Thoracic aorta (tissue), 2 donors: ENCODE data around the gene MAB21L1. TPM values are rescaled to one million over a fixed set of nuclear protein-coding genes. Genes with fewer than 3 reads are reported as not detected.

Experiments
- ATAC-seq: fragments of 150-250 bp; one replicate; pipeline ENCODE4 v1.8.0; 2017; ENCODE audit warnings: low read depth; ENCODE audit not compliant: insufficient number of reproducible peaks, low FRiP score
- DNase-seq: peaks from one replicate; pipeline ENCODE4 v3.0.0-alpha.2; 2020; ENCODE audit warnings: low spot score
- H3K27ac ChIP-seq, 2 donors: fragments of 200-600 bp; sonication (generic); 1 replicate in 1 of 2; 2 replicates in 1 of 2; pipeline ENCODE4 v1.5.1; 2016; ENCODE audit warnings: mild to moderate bottlenecking in 2 of 2, moderate library complexity in 2 of 2
- H3K27me3 ChIP-seq: fragments of 200-600 bp; sonication (generic); replicated peaks from 2 replicates; pipeline ENCODE4 v1.6.0; 2016; ENCODE audit warnings: mild to moderate bottlenecking; ENCODE audit not compliant: insufficient read depth
- H3K36me3 ChIP-seq: fragments of 200-600 bp; sonication (generic); one replicate; pipeline ENCODE4 v1.5.1; 2016
- H3K4me1 ChIP-seq, 2 donors: fragments of 200-600 bp; sonication (generic); 1 replicate in 1 of 2; 2 replicates in 1 of 2; pipeline versions ENCODE4 v1.5.1 to v1.6.0; 2016; ENCODE audit warnings: low read depth in 2 of 2, mild to moderate bottlenecking in 1 of 2; ENCODE audit not compliant: control insufficient read depth in 1 of 2
- H3K4me3 ChIP-seq: fragments of 200-600 bp; sonication (generic); 2 replicates; pipeline ENCODE4 v1.5.1; 2016; ENCODE audit warnings: mild to moderate bottlenecking
- H3K9me3 ChIP-seq: fragments of 200-600 bp; sonication (generic); 2 replicates; pipeline ENCODE4 v1.5.1; 2016
- total RNA-seq, 2 donors: library from RNA; depleted of rRNA; stranded (reverse); fragments of >200 nt; gene quantifications; one replicate each; pipeline versions ENCODE4 v1.1.0 to v1.2.3, GENCODE V29; 2016
- TF ChIP-seq, protein P1 (sequence below): fragments of 200-600 bp; sonication (generic); IDR thresholded peaks from one replicate; pipeline ENCODE4 v1.5.1; 2019; ENCODE audit warnings: antibody characterized with exemption

Gene MAB21L1
- total RNA-seq, 2 donors from 2014 or later: 0.63 to 1.1 TPM

DNA sequence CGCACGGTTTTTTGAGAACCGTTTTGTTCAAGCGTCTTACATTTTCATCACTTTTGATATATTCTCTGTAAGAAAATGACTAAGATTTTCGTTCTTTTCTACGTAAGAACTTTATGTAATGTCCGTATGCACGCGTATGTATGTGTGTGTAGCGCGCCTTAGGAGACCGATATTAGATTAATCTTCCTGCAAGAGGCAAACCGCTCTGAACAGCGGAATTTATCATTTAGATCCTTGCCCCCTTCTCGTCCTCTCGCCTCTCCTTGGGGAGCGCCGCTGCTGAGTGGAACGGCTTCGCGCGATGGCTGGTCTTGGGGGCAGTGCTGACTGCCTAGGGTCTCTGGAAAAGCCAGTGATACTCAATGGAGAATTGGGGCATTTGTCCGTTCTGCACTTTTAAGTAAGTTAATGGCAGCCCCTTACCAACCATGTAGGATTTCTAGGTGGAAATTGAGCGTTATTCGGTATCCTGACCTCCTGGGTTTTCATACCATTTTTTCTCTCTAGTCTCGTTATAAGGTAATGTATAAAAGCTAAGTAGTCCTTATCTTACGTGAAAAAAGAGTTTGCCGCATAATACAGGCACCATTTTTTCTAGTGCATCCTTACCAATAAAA lies 4.7 kb downstream of the MAB21L1 start:
- no peak overlapping the region for H3K27ac ChIP-seq
- TF ChIP-seq, protein P1, sequence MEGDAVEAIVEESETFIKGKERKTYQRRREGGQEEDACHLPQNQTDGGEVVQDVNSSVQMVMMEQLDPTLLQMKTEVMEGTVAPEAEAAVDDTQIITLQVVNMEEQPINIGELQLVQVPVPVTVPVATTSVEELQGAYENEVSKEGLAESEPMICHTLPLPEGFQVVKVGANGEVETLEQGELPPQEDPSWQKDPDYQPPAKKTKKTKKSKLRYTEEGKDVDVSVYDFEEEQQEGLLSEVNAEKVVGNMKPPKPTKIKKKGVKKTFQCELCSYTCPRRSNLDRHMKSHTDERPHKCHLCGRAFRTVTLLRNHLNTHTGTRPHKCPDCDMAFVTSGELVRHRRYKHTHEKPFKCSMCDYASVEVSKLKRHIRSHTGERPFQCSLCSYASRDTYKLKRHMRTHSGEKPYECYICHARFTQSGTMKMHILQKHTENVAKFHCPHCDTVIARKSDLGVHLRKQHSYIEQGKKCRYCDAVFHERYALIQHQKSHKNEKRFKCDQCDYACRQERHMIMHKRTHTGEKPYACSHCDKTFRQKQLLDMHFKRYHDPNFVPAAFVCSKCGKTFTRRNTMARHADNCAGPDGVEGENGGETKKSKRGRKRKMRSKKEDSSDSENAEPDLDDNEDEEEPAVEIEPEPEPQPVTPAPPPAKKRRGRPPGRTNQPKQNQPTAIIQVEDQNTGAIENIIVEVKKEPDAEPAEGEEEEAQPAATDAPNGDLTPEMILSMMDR: no peak
- no peak for ATAC-seq

DNA sequence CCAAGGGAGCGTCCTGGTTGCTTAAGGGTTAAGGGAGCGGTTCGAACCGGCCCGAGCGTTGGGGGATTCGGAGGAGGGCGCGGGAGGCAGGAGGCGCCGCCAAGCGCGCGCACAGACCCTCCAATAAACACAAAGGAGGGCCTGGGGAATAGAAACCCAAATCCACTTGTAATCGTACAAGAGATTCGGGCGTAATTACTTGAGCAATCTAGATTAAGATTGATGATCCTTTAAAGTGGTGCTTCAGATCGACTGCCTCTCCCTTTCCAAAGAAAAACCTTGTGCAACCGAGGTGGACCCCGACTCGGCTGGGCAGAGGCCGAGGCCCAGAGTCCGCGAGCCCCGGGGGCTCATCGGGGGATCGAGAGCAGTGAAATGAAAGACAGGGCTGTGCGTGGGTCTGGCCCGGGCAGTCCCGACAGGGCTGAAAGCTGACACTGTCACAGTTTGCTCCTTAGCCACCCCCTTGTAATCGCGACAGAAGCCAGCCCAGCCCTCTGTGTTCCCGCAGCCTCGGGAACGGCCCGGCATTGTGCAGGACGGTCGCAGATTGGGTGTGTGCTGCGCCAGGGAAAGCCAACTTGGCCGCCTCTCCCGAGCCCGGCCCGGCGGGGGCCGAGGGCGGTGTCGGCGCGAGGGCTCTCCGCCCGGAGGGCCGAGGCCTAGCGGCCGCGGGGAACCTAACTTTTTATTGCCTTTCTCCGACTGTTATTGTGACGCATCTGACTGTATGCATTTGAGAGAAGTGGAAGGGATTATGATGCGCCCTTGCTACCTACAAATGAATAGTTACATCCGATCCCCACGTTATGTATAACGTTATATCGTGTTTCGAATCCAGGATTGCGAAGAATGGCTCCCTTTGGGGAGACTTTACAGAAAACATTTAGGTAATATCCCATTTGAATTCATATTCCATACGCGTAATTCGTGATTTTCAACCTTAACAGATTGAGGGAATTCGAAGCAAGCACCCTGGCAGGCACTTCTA lies 5.5 kb downstream of the MAB21L1 start:
- H3K4me3 ChIP-seq: peak overlapping the region; percentile 69
- TF ChIP-seq, protein P1: no peak
- no peaks in the 10 kb centered on the region for H3K36me3 ChIP-seq
- H3K9me3 ChIP-seq: no peaks in the 10 kb centered on the region
- H3K27me3 ChIP-seq: no peaks in the 10 kb centered on the region
- DNase-seq (no peak), ATAC-seq (no peak)
- no peaks in the 10 kb centered on the region for H3K4me1 ChIP-seq
- H3K27ac ChIP-seq: peak overlapping the region in 1 of 2 donors; percentile 41

More for the DNA sequence above, 4.7 kb downstream of the MAB21L1 start:
- DNase-seq: no peak
- no peak overlapping the region for H3K4me3 ChIP-seq
- H3K9me3 ChIP-seq: no peaks in the 10 kb centered on the region
- no peaks in the 10 kb centered on the region for H3K4me1 ChIP-seq
- H3K27me3 ChIP-seq: no peaks in the 10 kb centered on the region
- no peaks in the 10 kb centered on the region for H3K36me3 ChIP-seq

DNA sequence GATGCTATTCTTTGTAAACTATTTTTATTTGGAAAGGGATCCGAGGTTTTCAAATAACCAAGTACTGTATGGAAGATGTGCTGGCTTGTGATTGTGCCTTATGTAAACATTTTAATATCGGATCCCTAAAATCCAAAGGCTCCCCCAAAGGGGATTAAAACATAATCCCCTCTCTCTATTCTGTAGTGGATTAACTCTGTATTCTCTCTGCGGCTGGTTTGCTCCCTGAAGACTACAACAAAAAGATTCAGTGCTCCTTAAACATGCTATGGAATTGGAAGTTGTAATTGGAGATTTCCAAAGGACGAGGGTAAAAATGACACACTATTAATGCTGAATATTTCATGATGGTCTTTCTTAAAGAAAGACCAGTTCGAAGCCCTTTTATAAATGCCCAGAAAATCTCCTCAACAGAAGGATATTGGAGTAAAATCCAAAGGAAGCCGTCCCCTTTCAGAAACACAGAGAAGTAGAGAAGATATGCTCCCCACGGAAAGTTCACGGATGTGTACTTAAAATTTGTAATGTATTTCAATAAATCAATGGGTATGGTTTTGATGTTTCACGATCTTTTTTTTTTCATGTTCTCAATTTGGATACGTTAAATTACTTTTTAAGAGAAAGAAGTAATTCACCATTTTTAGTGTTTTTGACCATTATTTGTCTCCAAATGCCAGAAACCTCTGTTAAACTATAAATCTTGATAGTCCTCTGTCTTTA lies 6.5 kb downstream of the MAB21L1 start:
- no peaks in the 10 kb centered on the region for H3K9me3 ChIP-seq
- ATAC-seq: no peak
- H3K4me1 ChIP-seq: no peaks in the 10 kb centered on the region
- DNase-seq: no peak
- H3K27me3 ChIP-seq: no peaks in the 10 kb centered on the region
- H3K27ac ChIP-seq: no peak overlapping the region
- H3K36me3 ChIP-seq: no peaks in the 10 kb centered on the region
- H3K4me3 ChIP-seq: peak overlapping the region; percentile 69
- TF ChIP-seq, protein P1: no peak

DNA sequence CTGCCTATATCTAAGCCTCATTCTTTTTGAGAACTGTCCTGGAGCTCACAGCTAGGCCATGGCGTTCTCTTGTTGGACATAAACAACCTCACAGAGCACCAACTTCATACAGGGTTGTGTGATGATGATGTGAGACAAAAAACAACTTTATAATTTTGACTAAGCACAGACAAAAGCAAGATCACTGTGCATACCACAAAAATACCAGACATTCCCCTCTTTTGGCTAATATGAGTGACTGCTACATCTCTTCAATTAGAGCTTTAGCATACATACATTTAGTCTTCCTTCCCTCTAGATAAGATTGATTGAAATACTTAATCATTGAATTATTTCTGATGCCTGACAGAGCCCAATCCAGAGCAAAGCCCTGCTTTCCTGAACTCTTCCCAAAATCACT lies 8.3 kb downstream of the MAB21L1 start:
- Histone ChIP-seq H3K27ac (no peak overlapping the region), H3K4me1 (no peaks in the 10 kb centered on the region), H3K27me3 (no peaks in the 10 kb centered on the region), H3K4me3 (no peak overlapping the region), H3K9me3 (no peaks in the 10 kb centered on the region), H3K36me3 (no peaks in the 10 kb centered on the region)
- ATAC-seq (no peak), DNase-seq (no peak)
- TF ChIP-seq, protein P1: no peak

DNA sequence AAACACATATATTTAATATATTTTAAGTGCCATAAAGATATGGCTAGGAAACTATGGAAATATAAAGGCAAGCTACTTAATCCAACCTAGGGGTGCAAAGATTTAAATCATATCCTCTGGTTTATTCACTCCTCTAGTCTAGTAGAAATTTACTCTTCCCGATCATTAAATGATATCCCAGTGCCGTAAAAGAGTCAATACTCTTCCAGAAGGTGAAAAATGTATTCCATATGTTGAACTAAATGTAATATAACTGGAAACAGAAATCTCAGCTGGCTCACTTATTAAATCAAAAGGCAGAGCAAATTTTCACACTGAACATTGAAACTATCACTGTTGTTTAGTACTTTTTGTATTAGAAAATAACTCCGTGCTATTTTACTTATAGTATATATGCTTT lies 11.1 kb downstream of the MAB21L1 start:
- ATAC-seq (no peak), DNase-seq (no peak)
- H3K4me1 ChIP-seq: no peaks in the 10 kb centered on the region
- TF ChIP-seq, protein P1: no peak
- no peaks in the 10 kb centered on the region for H3K27me3 ChIP-seq
- no peak overlapping the region for H3K4me3 ChIP-seq
- H3K27ac ChIP-seq: no peak overlapping the region
- H3K36me3 ChIP-seq: no peaks in the 10 kb centered on the region
- H3K9me3 ChIP-seq: no peaks in the 10 kb centered on the region
